Muscle of back (tissue), 11 donors: ENCODE data around the gene RBP3. TPM values are rescaled to one million over a fixed set of nuclear protein-coding genes. Genes with fewer than 3 reads are reported as not detected.

Experiments used
- DNase-seq, 3 donors: peaks; one replicate each; pipeline versions ENCODE4 v3.0.0 to v3.0.0-alpha.2; 2013
- polyA plus RNA-seq, 10 donors: library from polyadenylated mRNA; unstranded; fragments of 120-200 nt; gene quantifications; one replicate each; pipeline ENCODE4 v1.2.1, GENCODE V29; 2013; ENCODE audit not compliant: insufficient read length in 10 of 10

The RBP3 gene
- polyA plus RNA-seq, 10 donors, result 0.04 to 0.13 (median 0.05) TPM; not detected in 3

DNA sequence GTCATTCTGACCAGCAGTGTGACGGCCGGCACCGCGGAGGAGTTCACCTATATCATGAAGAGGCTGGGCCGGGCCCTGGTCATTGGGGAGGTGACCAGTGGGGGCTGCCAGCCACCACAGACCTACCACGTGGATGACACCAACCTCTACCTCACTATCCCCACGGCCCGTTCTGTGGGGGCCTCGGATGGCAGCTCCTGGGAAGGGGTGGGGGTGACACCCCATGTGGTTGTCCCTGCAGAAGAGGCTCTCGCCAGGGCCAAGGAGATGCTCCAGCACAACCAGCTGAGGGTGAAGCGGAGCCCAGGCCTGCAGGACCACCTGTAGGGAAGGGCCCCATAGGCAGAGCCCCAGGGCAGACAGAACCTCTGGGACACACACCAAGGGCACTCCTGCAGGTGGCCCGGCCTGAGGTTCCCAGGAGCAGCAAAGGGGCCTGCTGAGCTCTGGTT is 9.0 kb downstream of the RBP3 start:
- no peak for DNase-seq

DNA sequence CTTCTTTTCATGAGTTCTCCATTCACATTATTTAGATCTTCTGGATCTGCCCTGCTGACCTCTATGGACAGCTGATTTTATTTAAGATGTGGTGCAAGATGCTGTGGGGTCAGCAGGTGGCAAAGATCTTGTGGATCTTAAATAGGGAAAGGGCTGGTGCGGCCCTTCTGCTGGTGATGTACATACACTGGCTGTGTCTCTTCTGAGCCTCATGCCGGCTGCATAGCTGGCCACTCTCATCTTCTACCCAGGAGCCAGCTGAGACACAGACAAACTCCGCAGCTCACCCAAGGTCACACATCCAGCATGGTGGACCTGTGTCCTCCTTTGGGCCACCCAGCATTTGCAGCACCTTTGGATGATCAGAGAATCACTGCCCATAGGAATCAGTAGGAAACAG is 9.7 kb downstream of the RBP3 start:
- no peak for DNase-seq

DNA sequence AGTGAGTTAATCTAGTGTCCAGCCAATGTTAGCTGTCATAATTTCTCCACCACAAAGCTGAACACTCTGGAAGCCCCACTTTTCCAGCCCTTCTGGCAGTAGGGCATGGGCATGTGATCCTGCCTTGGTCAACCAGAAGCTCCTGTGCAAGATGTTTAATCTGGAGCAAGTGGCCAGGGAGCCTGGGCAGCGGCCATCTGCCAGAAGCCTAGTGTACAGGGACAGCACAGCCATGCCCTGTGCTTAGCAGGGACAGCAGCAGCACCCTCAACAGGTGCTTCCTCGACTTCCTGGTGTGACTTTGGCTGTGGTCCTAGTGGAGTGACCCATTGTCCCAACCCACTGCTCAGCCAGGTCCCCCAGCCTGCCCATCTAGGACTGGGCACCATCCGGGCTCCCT is 10.3 kb downstream of the RBP3 start:
- DNase-seq, result no peak

DNA sequence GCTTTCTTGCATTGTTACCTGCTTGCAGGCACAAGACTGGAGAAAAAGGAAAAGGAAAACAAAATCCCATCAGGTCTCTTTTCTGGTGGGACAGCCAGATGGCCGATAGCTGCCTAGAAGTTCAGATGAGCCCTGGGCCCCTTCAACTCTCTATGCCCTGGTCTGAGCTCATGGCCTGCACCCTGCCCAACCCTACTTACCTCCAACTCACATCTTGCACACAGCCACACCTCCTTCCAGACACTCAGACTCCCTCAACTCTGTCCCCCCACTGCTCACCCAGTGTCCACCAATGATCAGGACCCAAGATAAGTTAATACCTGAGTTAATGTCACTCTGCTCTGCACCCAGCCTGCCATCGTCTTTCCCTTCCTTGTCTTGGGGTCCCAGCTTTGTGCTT is 10.9 kb downstream of the RBP3 start:
- no peak for DNase-seq

DNA sequence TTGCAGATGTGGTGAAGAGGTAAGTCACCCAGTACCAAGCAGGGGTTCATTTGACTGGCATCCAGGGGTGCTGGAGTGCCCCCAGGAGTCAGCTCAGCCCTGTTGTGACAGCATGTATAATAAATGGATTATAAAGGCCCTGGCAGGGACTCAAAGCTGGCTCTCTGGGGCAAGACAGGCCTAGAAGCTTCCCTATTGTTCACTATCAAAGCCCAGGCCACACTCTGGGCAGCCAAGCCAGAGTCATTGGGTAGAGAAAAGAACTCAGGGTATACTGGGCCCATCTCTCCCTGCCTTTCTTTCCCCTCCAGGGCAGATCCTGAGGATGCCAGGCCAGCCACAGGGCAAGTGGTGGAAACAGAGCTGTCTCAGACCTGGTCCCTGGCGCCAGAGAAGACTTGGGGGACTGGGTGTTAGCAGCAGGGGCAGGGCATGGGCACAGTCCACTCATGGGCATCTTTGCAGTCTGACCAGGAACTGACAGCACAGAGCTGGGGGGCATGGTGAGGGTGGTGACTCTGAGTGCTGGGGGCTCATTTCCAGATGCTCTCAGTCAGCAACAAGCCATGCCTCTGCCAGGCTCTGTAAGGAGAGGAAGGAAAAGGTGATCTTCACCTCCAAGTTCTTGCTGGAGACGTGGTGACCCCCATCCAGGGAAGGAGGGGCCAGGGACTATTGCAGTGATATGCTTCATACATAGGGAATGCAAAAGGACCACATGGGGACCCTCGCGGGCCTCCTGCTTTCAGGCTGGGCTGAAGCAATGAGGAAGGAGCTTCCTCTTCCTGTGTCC is 11.7 kb downstream of the RBP3 start:
- DNase-seq, result no peak

DNA sequence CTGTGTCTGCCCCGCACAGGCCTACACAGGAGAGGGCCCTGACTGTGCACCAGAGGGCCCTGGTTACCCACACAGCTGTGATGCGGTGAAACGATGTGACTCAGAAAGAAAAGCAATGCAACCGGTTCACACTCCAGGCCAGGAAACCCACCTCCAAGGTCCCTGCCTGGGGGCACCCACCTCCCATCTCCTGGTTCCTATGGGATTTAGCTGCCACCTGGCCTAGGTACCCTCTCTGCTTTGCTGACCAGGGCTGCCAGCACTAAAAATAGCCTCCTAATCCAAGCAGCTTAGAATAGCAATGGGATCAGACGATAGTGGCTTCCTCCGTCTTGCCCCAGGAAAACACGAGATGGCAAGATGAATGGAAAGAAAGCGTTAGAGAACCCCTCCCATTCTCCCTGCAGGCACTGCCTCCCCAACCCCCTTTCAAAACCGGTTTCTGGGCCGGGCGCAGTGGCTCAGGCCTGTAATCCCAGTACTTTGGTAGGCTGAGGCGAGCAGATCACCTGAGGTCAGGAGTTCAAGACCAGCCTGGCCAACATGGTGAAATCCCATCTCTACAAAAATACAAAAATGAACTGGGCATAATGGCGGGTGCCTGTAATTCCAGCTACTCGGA is 12.4 kb downstream of the RBP3 start:
- DNase-seq, result no peak

DNA sequence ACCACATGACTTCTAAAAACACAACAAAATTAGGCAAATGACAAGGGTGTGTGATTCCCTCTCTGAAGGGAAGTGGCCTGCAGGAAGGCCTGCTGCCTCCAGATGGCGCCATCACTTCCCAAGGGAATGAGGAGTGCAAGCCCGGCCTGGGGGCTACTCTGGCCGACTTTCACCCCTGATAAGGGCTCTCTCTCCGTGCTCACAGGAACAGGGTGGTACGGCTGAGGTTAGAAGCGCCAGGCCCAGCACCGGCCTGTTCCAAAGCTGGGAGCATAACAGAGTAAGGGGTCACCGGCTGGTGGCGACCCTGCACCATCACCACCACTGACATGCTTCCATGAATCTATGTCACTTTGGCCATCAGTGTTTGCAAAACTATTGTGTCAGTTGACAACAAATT is 13.1 kb downstream of the RBP3 start:
- DNase-seq, result no peak

DNA sequence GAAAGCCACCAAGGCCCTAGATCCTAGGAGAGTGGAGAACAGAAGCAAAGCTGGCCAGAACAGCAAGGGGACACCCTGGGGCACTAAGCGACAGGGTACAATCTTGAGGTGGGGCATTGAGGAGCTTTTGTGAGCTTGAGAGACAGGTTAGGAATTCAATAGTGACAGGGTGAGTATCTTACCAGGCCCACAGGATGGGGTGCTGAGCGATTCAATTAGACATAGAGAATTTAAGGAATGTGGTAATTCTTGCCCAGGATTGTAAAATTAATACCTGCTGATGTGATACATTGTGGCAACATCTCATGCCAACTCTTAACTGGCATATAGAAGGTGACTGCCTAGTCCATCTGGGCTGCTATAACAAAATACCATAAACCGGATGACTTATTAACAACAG is 14.0 kb downstream of the RBP3 start:
- DNase-seq, result no peak

DNA sequence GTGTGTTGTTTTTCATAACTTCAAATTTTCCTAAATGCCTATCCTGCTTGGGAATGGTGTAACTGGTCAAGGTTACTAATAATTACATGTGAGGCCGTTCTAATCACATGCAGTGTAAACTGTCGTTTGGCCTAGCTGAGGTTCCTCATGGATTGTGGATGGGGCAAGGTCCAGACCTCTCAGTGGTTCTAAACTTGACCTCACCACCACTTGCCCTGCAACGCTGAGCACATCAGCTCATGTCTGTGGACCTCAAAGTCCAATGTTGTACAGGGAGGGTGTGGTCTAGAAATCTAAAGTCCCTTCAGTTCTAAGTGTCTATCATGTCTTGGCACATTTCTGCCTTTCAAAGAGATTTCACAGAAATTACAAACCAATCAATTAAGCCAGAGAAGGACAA is 15.6 kb downstream of the RBP3 start:
- no peak for DNase-seq

DNA sequence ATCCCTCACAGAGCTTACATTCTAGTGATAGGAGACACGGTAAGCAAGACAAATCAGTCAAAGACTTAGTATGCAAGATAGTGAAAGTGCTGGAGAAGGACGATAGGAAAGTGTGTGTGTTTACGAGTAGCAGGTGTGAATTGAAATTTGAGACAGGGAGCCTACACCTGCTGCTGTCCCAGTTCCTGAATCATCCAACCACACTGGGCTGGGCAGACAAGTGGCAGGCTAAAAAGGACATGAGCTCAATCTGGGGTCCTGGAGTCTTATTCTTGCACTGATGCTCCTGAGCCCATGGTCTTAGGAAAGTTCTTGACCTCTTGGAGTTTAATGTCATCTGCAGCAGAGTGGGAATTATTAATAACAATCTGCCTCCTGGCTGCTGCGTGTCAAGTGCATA is 16.2 kb downstream of the RBP3 start:
- no peak for DNase-seq

DNA sequence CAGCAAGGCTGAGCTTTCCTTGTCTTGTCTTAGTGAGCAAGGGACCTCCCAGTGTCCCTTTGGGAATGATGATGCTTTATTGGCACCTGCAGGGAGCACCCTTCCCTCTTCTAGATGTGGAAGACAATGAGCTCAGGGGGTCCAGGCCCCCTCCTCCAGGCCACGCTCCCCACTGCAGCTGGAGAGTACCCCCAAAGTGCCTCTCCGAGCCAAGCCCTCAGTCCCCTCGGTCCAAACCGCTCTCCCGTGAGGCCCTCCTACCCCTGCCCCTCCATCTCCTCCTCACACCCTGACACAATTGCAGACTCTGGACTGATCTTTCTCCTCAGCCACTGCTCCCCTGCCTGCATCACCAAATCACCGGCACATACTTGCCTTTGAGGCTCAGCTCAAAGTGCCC is 16.7 kb downstream of the RBP3 start:
- DNase-seq, result no peak

DNA sequence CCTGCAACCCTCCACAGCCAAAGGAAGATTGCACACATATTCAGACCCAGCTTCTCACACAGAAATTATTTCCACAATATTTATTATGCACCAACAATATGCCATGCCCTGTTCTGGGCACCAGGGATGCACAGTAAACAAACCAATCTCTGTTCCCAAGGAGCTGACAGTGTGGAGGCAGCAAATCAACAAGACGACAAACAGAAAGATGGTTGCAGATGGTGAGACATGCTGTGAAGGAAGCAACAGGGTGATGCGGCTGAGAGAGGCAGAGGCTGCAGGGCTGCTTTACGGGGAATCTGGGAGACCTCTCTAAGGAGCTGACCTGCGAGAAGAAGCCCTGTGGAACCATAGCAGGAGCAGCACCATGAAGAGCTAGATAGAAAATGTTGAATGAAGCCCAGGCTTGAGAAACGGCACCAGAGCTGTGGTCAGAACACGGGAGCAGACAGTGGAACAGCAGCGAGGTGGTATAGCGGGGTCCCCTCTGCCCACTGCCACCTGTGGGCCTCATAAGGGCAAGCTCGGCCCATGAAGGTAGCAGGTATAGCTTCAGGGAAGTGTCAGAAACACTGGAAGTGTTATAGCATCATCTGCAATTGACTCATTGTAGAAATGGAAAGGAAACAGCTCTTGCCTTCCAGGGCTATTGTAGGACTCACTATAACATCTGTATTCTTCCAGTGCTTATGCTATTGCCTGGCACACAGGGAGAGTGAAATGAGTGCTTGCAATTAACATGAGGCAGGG is 17.4 kb downstream of the RBP3 start:
- DNase-seq, result no peak

DNA sequence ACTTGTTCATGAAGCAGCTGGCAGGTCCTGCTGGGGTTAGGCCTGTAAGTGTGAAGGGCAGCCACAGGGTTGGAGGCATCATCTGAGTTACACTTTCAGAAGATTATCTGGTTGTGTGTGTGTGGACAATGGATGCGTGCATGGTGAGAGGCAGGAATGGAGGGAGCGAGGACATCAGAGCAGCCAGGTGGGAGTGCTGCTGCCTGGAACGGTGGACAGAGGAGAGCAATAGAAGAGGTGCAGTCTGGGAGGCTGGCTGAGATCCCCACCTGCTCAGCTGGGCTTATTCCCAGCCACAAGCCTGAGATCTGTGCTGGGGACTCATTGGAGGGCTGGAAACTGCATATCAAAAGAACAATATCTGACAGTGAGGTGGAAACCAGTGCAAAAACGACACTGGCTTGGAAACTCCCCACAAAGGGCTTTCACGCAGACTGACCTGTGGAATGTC is 18.0 kb downstream of the RBP3 start:
- DNase-seq, result no peak

DNA sequence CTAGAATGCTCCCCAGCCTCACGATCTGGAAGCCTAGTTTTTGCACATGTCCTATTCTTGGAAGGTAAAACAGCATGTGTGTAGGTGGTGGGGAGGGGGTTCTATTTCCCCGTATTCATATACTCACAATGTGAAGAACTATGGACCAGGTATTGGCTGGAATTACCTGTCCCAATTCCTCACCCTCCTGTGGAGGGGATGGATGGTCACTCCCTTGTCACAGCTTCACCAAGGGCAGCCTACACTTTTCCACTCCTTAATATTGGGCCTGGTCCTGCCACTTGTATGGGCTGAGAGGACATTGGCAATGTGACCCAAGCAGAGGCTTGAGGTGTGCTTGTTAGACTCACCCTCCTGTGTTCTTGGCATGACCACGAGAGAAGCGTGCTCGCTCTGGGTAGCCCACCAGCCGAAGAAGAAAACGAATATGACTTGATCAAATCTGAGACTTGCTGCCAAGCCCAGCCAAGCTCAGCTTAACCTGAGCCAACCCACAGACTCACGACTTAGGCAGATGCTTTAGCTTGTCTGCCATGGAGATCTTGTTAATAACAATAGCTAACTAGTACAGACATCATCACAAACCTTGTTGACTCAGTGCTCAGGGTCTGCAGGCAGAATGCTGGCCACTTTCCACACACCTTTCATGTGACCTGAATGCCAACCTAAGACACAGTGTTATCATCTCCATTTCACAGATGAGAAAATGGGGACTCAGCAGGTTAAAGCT is 18.7 kb downstream of the RBP3 start:
- DNase-seq, result no peak

DNA sequence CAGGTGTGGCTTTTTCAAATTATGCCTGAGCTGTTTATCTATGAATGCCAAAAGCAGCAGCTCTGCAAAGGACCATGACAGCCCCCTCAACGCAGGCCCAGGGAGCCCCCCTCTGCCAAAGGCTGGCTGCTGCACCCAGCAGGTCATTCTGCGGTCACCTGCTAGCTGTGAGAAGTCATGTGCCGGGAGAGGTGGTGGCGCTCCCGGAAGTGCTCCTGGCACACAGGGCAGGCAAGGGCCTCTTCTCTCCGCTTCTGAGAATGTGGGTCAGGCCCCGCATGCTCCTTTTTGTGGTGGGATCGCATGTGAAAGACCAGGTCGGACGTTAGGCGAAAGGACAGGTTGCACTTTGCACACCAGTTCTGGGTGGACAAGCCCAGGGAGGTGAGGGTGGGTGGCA is 19.5 kb downstream of the RBP3 start:
- no peak for DNase-seq

DNA sequence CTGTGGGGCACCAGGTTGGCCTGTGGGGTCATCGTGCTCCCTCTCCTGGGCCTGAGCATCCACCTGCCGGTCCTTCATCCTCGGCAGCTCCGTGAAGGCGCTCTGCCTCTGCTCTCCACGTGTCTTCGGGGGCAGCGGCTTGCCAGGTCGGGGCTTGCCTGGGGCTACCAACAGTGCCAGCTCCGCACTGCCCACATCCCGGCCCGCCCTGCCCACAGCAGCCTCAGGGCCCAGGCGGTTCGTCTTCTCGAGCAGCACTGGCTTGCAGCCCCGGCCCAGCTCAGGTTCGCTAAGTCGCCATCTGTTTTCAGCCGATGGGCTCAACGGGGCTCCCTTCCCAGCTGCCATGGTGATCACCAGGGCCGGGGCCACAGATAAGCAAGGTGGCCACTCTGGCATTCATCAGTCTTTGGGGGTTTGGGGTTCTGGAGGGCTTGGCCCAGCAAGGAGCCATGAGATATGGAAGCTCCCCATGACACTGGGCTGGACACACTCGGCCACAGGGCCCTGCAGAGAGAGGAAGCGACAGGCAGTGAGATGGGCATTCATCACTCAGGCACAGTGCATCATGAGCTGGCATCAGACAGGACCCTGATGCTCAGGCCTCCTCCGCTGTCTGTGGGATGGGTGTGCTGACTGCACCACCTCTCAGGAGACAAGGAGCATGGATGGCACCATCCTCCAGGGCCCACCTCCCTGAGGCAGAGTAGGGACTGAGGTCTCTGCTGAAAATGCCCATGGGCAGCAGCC is 20.4 kb downstream of the RBP3 start:
- DNase-seq, result no peak

DNA sequence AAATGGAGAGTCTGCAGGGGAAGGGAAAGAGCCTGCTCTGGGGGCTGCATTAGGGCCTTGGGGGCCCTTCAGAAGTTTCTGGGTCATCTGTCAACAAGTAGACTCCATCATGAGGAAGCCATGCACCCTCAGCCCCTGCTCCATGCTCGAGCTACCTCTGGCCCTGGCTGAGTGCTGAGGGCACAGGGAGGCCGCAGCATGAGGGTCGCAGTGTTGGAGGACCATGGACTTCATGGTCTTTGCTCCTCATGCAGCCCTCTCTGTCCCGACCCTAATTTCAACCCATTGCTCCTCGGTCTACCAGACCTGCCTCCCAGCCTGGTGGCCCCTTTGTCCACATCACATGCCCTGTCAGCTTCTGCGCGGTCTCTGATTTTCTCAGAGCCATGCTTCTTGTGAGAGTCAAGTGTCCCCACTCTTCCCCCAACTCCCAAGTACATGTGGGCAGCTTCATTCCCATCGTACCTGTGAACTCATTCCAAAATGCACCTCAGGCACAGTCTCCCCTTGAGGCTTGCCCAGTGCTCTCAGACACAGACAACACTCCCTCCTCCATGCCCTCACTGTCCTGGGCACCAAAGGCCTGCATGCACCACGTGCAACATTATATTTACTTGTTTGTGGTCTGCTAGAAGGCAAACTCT is 21.2 kb downstream of the RBP3 start:
- no peak for DNase-seq

DNA sequence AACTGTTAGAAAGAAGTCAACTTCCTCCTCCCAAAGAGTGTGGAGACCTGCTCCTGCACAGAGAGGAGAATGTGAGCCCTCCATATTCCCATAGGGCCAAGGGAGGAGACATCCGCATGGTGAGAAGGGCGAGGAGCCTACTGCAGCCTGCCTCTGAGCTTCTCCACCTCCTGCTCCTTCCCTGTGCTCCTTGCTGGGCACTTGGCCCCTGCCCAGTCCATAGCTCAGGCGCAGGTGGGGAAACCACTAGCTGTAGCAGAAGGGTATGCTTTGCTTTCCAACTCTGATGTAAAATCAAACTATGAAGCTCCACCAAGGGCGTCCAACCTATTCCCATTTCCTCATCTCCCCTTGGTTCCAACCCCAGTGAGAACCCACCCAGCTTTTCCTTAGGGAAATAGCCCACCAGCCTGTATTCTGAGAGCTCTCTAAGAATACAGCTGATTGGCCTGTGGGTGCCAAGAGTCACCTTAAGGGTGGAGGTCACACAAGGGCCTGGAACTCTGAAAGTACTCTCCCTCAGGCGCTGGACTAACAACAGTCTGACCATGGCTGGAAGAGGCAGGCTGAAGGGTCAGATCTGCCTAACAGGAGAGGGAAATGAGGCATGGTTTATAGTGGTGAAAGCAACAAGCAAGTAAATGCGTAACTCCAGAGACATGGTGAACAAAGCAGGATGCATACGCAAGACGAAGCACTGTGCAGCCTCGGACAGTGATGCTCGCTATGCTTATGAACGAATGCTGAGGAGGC is 22.0 kb downstream of the RBP3 start:
- no peak for DNase-seq

DNA sequence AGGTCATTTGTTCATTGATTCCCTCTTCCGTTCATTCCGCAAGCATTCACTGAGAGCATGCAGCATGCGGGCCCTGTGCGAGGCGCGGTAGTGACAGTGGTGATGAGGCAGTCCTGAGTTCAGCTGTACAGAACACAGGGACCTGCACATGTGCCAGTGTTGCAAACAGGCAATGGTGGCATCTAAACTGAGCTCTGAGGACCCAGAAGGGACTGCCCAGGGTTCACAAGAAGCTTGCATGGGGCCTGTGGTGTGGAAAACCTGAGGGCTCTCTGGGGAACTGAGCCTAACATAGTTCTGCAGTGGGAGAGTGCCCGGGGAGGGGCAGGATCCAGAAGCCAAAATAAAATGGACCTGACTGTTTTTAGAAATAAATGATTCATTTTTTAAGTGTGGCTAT is 22.7 kb downstream of the RBP3 start:
- no peak for DNase-seq
